ENCODE data around the gene SCGB1A1.

SCGB1A1 gene

DNA sequence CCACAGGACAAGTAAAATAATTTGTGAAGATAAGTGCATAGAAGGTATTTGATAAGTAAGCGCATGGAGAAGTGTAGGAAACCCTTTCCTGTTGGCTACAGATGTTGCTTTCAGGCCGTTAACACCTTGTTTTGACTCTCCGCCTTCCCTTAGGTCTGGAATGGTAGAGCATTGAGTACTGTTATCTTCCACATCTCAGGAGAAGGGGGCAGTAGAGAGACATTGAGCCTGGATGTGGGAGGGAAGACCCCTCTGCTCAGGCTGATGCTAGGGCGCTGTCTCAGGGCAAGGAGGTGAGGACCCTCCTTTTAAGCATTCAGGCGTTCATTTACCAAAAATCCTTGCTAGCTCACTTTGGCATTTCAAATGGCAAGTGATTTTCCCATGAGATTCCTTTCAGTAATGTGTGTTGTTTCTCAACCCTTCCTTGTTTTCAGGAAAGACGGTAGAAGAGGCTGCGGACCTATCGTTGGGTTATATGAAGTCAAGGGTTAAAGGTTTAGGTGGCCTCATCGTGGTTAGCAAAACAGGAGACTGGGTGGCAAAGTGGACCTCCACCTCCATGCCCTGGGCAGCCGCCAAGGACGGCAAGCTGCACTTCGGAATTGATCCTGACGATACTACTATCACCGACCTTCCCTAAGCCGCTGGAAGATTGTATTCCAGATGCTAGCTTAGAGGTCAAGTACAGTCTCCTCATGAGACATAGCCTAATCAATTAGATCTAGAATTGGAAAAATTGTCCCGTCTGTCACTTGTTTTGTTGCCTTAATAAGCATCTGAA, 27.0 kb upstream of the SCGB1A1 start:
- DNase-seq, result no peak
- Histone ChIP-seq H3K9me3 (no peaks in the 10 kb centered on the region), H3K4me1 (no peaks in the 10 kb centered on the region), H3K36me3 (no peaks in the 10 kb centered on the region), H3K4me3 (ENCODE audit: low read depth, low read length) (no peak overlapping the region), H3K27me3 (no peaks in the 10 kb centered on the region)
- TF ChIP-seq, protein P1, sequence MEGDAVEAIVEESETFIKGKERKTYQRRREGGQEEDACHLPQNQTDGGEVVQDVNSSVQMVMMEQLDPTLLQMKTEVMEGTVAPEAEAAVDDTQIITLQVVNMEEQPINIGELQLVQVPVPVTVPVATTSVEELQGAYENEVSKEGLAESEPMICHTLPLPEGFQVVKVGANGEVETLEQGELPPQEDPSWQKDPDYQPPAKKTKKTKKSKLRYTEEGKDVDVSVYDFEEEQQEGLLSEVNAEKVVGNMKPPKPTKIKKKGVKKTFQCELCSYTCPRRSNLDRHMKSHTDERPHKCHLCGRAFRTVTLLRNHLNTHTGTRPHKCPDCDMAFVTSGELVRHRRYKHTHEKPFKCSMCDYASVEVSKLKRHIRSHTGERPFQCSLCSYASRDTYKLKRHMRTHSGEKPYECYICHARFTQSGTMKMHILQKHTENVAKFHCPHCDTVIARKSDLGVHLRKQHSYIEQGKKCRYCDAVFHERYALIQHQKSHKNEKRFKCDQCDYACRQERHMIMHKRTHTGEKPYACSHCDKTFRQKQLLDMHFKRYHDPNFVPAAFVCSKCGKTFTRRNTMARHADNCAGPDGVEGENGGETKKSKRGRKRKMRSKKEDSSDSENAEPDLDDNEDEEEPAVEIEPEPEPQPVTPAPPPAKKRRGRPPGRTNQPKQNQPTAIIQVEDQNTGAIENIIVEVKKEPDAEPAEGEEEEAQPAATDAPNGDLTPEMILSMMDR (IDR thresholded peaks at IDR 0.05; ENCODE audit: low read depth, low read length), result peak; percentile 3; the same call in 1 of the 2 replicates

DNA sequence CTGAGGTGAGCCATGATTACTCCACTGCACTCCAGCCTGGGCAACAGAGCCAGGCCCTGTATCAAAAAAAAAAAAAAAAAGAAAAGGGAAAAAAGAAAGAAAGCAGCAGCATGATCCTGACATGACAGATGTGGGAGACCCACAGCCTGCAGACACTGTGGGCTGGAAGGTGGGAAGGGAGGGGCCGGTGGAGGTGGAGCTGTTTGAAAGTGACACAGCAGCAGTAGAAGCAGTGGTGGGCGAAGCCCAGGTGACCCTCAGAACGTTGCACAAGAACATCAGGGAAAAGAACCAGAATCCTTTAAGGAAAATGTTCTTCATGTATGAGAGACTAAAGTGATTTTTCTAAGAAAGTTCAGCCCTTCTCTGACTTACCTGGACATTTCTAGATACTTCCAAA, 26.3 kb upstream of the SCGB1A1 start:
- Histone ChIP-seq H3K9me3 (no peaks in the 10 kb centered on the region), H3K36me3 (no peaks in the 10 kb centered on the region), H3K4me1 (no peaks in the 10 kb centered on the region), H3K27me3 (no peaks in the 10 kb centered on the region), H3K4me3 (ENCODE audit: low read depth, low read length) (no peak overlapping the region)
- no peak for DNase-seq
- TF ChIP-seq, protein P1 (IDR thresholded peaks at IDR 0.05; ENCODE audit: low read depth, low read length), result no peak

DNA sequence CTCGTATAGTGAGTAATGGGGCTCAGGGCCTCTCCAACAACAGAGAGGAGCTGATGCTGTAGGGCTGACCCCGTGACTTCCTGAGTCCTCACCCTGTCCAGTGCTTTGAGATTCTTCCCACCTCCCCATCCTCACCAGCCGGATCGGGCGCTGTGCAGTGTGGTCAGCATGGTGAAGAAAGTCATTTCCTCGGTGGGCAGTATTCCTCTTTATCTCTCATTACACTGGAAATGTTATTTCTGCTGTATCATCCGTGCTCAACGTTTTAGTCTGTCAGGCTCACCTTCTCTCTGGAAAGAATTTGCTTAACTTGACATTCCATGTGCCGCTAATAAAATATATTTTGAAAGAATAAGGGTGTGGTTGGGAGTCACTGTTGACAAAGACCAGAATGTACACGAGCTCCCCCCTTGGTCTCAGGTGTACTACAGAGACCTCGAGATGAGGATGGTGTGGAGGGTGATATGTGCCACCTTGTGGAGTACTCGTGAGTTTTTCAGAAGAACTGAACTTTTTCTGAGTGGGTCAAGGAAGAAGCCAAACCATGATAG, 25.7 kb upstream of the SCGB1A1 start:
- Histone ChIP-seq H3K36me3 (no peaks in the 10 kb centered on the region), H3K4me3 (ENCODE audit: low read depth, low read length) (no peak overlapping the region), H3K9me3 (no peaks in the 10 kb centered on the region), H3K27me3 (no peaks in the 10 kb centered on the region), H3K4me1 (no peaks in the 10 kb centered on the region)
- TF ChIP-seq, protein P1 (IDR thresholded peaks at IDR 0.05; ENCODE audit: low read depth, low read length), result peak; percentile 23
- no peak for DNase-seq

DNA sequence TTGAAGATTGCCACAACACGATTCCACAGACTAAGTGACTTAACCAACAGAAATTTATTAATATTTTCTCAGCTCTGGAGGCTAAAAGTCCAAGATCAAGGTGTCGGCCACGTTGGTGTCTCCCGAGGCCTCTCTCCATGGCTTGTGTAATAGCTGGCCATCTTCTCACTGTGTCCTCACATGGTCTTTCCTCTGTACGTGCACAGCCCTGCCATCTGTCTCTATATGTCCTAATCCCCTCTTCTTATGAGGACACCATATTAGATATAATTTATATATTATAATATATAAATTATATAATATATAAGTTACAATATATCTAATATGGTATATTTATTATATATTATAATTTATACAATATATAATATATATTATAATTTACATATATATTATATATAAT, 25.1 kb upstream of the SCGB1A1 start:
- no peaks in the 10 kb centered on the region for H3K36me3 ChIP-seq
- TF ChIP-seq, protein P1 (IDR thresholded peaks at IDR 0.05; ENCODE audit: low read depth, low read length), result no peak
- no peaks in the 10 kb centered on the region for H3K9me3 ChIP-seq
- no peak for DNase-seq
- no peaks in the 10 kb centered on the region for H3K27me3 ChIP-seq
- H3K4me3 ChIP-seq (ENCODE audit: low read depth, low read length), result no peak overlapping the region
- H3K4me1 ChIP-seq, result no peaks in the 10 kb centered on the region; the same call in 1 of the 2 replicates

DNA sequence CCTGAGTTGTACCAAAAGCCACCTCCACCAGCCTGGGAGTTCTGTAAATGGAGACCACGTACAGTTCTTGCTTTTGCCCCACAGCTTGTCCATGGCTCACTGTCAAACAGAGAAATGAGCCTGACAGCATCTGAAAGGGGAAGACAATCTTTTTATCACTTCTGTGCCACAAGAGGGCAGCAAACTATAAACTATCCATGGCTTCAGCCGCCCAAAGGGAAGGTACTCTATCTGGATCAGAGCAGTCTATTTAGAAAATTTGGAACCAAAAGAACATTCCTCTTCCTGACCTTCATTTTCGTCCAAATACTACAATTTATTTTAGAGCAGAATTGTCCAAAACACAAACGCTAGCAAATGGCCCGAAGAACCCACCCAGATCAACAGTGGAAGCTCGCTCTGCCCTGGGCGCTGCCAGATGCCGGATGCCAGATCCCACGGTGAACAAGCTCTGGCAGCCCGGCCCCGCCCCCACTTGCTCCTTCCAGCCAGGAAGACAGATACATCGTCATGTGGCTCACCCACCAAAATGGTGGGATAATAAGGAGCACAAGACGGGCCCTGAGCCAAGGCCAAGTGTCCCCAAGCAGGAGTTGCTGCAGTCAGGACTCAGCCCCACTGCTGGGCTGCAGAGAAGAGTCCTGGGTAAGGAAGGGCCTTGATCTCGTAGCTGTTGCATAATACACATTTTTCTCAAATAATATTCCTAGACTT, 23.9 kb upstream of the SCGB1A1 start:
- Histone ChIP-seq H3K4me3 (ENCODE audit: low read depth, low read length) (peak overlapping the region; percentile 56), H3K27me3 (no peaks in the 10 kb centered on the region), H3K4me1 (peaks cover 2% of the 10 kb centered on the region), H3K9me3 (no peaks in the 10 kb centered on the region), H3K36me3 (no peaks in the 10 kb centered on the region)
- DNase-seq, result peak; percentile 93
- TF ChIP-seq, protein P1 (IDR thresholded peaks at IDR 0.05; ENCODE audit: low read depth, low read length), result peak; percentile 67
